Endometrium (tissue), 2 donors: ENCODE results near the gene EGR1.
"Not testable (repeated sequence)": the region's sequence is repeated elsewhere in the genome, so short reads cannot be mapped to it uniquely, and the experiment has no call there.

ENCODE experiments used
- FAIRE-seq: peaks from 2 replicates; lab custom pipeline; 2012; peaks lifted over from hg19 to GRCh38; lab: Jason Lieb, UNC
- donor health status: control.
- donor health status: control.

EGR1 gene

GRCh38 chr5:138469540-138470321 lies 4.5 kb downstream of the EGR1 start:
- no peak for FAIRE-seq

- FAIRE-seq: no peak
These were observed 5.2 kb downstream of the EGR1 start for GRCh38 chr5:138470322-138471051.

DNA sequence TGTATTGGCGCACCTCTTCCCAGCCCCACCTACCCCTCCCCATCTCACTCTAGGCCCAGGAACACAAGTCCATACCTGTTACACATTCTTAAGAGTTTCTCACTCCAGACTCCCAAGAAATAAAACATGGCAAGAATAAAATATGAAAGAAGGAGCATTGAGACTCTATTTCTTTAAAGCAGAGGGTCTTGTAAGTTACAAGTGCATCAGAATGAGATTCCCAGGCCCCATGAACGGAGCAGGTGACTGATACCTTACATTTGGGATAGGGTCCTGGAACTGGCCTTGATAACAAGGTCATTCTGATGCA lies 5.7 kb downstream of the EGR1 start:
- FAIRE-seq: no peak

GRCh38 chr5:138472353-138472752 lies 7.1 kb downstream of the EGR1 start:
- no peak for FAIRE-seq

DNA sequence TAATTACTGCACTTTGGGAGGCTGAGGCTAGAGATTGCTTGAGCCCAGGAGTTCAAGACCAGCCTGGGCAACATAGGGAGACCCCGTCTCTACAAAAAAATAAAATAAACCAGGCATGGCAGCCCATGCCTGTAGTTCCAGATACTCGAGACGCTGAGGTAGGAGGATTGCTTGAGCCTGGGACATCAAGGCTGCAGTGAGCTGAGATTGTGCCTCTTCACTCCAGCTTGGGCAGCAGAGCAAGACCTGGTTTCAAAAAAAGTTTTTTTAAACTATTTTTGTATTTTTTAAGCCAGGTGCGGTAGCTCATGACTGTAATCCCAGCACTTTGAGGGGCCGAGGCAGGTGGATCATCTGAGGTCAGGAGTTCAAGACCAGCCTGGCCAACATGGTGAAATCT lies 7.9 kb downstream of the EGR1 start:
- FAIRE-seq: not testable (repeated sequence)

DNA sequence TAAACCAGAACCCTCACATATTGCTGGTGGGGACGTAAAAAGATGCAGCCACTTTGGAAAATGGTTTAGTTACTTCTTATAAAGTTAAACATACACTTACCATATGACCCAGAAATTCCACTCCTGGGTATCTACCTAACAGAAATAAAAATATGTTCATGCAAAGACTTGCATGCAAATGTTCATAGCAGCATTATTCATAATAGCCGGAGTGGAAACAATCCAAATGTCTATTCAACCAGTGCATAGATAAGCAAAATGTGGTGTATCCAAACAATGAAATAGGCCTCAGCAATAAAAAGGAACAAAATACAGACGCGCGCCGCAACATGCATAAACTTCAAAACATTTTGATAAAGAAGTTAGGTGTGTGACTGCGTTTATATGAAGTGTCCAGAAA lies 11.6 kb downstream of the EGR1 start:
- FAIRE-seq: no peak

- FAIRE-seq: no peak
These were observed 17.4 kb downstream of the EGR1 start for GRCh38 chr5:138482638-138483037.

DNA sequence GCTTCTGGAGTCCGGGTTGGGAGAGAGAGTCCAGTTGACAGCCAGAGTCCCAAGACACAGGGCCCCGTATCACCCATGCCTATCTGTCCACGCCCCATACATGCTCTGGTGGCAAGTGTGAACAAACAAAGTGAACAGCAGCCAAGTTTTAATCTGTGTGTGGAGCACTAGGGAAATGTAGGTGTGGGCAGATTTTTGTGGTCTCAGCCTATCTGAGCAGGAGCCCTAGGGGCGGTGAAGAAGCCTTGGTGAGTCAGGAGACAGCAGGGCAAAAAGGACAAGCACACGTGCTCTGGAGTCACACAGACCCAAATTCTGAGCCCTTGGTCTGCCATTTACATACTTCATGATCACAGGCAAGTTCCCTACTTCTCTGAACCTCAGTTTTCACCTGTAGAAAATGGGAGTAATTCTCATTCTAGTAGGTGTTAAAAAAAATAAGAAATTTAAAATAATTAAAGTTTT lies 23.2 kb downstream of the EGR1 start:
- FAIRE-seq: no peak

DNA sequence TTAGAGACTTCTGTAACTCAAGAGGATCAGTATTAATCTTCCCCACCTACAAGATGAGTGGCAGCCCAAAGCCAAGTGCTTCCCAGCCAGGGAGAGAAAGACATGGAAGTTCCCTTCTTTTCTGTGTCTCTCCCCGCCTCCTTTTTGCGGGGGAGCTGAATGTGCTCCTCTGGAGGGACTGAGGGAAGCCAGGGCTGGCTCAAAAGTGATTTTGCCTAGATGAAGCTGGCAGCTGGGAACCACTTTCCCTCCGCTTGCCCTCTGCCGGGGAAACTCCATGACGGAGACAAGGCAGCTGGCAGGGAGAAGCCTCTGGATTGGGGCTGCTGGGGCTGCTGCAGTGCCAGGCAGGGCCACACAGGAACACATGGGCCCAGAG lies 24.4 kb downstream of the EGR1 start:
- no peak for FAIRE-seq

GRCh38 chr5:138490648-138491283 lies 25.5 kb downstream of the EGR1 start:
- FAIRE-seq: no peak

- no peak for FAIRE-seq
These were observed 26.0 kb downstream of the EGR1 start for GRCh38 chr5:138491284-138491648.

DNA sequence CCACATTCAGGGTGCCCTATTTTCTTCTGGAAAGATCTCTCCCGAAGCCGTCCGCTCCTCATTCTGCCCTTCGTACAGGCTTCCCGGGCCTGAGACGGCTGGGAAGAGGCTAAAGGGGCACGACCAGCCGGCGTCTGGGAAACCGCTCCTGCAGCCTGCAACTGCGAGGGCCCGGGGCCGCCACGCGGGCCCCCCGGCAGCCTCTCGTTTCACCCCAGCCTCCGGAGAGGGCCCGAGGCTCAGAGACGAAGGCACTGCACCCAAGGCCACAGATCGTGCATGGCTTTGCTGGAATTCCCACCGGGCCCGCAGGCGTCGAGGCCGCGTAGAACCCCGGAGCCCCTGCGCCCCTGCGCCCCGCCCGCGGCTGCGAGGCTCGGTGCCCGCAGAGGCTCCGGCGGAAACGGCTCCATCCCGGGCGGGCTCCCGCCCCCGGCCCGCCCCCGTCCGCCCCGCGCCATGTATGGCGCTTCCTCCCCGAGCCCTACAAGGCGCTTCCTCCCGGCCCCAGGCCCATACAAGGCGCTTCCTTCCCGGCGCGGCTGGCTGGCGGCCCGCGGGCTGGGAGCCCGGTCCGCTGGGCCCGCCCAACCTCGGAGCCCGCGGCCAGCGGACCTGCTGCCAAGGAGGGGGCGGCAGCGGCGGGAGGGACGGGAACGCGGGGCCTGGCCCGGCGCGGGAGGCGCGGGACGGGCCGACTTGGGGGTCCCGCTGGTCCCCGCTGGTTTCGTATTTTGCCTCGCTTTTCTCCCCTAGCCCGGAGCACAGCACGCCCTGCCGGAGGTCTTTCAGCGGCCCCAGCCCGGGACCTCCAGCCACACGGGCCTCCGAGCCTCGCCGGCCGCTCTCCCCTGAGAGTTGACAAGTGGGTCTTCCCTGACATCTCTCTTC lies 26.6 kb downstream of the EGR1 start:
- FAIRE-seq: no peak

GRCh38 chr5:138492560-138493045 lies 27.3 kb downstream of the EGR1 start:
- no peak for FAIRE-seq

GRCh38 chr5:138495351-138495750 lies 30.1 kb downstream of the EGR1 start:
- FAIRE-seq: no peak

- no peak for FAIRE-seq
These were observed 33.1 kb downstream of the EGR1 start for GRCh38 chr5:138498376-138498775.

- no peak for FAIRE-seq
These were observed 36.8 kb downstream of the EGR1 start for GRCh38 chr5:138502121-138502520.

GRCh38 chr5:138502521-138502920 lies 37.2 kb downstream of the EGR1 start:
- FAIRE-seq: no peak

- no peak for FAIRE-seq
These were observed 38.4 kb downstream of the EGR1 start for GRCh38 chr5:138503487-138504270.

GRCh38 chr5:138504799-138505198 lies 39.5 kb downstream of the EGR1 start:
- FAIRE-seq: no peak

GRCh38 chr5:138506370-138507306 lies 41.4 kb downstream of the EGR1 start:
- FAIRE-seq: no peak
